Mucosa of gallbladder (tissue), 1 donor: ENCODE measurements around the gene PPP4R2. TPM values are rescaled to one million over a fixed set of nuclear protein-coding genes. Genes with fewer than 3 reads are reported as not detected.

Experiments
- DNase-seq: peaks from one replicate; pipeline ENCODE4 v3.0.0-alpha.2; 2020; ENCODE audit warnings: low spot score
- total RNA-seq: library from RNA; stranded (reverse); gene quantifications from one replicate; pipeline ENCODE4 v1.2.1, GENCODE V29; 2021
- donor health status: DM: no; HTN: no; CAD: no.

Gene PPP4R2
- total RNA-seq, 1 donor from 2014 or later, result 69.1 TPM

DNA sequence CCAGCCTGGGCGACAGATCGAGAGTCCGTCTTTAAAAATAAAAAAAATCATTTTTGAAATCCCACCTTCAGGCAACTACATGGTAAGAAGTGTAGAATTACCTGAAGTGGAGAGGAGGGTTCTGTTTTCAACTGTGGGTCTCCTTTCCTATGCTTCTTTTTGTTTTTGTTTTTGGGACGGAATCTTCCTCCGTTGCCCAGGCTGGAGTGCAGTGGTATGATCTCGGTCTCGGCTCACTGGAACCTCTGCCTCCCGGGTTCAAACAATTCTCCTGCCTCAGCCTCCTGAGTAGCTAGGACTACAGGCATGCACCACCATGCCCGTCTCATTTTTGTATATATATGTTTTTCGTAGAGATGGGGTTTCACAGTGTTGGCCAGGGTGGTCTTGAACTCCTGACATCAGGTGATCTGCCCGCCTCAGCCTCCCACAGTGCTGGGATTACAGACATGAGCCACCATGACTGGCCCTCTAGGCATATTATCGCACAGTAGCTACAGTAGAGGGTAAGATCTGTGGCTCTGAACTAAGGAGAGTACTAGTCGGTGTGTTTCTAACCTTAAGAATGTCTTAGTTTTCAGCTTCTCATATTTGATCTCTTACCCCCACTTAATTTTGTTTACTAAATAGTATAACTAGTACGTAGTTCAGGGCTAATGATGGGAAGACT, 73.3 kb downstream of the PPP4R2 start:
- DNase-seq, result no peak

DNA sequence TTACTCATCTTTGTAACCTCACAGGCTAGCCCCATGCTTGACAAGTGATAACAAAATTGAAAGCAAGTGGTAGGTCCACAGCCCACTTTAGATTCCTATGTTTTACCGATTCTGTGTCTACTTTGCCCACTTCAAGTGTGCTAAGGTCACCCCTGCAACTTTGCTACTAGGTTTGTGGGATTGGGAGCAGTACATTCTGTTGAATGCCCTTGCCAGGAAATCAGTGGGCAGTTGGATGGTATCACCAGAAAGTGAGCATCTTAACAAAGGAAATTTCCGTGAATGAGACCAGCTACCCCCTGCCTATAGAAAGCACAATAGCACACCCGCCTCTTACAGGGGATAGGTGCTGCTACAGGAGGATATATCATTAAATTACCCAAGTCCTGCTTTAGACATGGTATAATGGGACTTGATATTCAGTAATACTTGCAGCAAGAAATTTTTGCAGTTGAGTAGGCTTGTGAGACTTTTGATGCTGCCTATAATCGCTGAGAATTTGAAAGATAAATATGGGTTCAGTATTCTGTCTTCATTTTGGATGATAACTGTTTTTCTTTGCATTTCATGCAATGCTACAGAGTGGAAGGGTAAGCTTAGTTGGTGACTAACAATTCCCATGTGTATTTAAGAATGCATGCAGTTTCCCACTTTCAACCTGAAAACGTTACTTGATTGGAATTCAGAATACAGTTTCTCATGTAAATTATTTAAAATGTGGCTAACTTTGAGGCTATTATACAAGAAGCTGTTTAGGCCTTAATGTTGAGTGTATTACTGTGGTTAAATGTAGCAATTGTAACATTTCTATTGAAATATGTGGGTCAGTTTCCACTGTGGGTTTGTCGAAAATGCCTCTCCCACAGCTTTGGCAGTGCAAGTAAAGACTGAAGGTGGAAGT, 74.3 kb downstream of the PPP4R2 start:
- DNase-seq, result no peak

DNA sequence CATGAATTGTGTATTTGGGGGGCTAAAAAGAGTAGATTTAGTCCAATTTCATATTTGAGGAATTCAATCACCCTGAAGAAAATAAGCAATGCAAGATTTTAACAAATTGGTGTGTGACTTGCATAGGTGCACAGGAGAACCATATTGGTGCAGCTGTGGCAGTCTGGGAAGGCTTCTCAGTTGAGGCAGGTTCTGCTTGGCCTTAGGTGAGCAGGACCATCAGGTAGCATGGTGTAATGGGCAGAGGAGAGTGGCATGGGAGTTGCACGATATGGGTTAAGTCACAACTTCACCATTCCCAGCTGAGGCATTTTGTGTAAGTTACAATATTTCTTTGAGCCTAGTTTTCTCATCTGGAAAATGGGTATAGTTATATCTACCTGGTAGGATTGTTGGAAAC, 75.3 kb downstream of the PPP4R2 start:
- no peak for DNase-seq

DNA sequence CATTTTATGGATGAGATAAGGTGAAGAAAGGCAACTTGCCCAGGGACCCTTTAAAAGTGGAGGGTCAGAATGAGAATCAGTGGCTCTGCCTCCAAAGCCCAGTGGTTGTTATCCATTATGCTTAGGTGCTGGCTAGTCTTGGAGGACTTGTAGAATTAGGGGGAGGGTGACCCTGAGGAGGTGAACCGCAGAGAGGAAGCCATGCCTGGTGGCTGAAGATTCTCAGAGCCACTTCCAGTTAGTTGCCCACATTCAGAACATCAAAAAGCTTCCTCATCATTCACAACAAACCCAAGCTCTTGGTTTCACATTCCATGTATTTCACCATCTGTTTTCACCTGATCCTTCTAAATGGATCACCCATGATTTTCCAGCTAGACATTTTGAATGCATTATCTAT, 76.0 kb downstream of the PPP4R2 start:
- DNase-seq, result no peak

DNA sequence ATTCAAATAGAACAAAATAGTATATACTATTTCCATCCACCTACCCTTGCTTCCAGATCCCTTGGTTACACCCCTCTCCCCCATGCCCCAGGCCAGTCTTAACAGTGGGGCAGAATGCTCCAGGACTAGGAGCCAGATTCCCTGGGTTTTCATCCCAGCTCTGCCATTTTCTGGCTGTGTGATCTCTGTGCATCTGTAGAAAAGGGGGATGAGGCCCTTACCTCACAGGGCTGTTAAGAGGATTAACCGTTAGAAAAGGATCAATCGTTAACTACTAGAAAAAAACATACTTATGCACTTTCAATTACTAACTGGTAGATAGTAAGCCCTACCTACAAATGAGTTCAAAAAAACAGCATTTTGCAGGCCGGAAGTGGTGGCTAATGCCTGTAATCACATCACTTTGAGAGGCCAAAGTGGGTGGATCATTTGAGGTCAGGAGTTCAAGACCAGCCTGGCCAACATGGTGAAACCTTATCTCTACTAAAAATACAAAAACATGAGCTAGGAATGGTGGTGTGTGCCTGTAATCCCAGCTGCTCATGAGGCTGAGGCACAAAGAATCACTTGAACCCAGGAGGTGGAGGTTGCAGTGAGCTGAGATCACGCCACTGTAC, 76.6 kb downstream of the PPP4R2 start:
- DNase-seq, result no peak

DNA sequence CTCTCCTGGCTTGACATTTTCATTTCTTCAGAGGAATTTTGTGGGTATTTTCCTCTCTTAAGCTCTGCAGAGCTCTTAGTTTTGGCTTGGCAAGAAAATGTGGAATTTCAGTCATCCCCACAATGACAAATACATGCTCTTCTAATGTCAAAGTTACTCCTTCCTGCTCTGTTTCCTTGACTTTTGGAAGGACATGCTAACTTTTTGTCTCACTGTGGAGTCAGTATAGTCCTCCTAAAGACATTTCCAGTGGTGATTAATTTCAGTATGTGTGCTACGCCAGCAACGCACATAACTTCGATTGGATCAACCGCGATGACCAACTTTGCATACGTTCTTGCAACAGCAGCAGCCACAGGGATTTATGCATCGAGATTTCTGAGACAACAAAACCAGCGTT, 78.2 kb downstream of the PPP4R2 start:
- DNase-seq, result no peak

DNA sequence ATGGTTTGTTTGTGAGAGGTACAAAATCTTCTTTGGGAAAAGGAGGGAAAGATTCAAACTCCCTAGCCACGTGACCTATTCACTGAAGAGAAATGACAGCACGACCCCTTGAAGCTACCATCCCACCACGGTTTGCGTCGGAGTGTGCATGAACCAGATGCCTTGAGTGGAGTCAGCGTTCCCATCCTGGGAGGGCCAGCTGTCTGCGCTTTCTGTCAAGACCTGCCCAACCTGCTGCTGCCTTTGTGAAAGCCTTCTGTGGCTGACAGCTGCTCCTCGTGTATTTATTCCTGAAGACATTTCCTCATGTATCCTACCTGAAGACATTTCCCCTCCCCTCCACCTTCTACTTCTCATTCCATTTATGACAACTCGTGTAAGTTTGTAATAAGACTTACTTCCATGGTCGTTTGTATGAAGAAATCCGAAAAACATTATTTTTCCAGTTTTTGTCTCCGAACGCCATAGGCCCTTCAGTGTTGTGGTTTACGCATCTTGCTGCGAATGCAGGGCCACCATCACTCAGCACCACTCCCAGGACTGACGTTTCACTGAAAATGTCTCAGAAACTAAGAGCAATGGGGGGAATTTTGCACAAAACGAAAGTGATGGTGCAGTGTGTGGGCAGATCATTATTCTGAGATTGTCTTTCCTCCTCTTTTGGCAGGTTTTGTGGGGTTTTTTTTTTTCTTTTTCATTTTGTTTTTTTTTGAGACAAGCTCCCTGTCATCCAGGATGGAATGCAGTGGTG, 83.8 kb downstream of the PPP4R2 start:
- DNase-seq, result no peak

DNA sequence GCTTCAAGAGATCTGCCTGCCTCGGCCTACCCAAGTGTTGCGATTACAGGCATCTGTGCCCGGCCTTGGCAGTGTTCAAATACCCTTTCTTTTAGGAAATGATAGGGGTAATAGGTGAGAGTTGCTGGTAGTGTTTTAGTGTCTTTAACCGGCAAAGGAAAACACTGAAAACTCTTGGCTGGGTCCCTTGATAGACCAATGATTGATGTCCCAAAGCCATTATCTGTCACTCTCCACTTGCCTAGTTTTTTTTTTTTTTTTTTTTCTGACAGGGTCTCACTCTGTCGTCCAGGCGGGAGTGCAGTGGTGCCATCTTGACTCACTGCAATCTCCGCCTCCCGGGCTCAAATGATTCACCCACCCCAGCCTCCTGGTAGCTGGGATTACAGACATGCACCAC, 84.5 kb downstream of the PPP4R2 start:
- no peak for DNase-seq

DNA sequence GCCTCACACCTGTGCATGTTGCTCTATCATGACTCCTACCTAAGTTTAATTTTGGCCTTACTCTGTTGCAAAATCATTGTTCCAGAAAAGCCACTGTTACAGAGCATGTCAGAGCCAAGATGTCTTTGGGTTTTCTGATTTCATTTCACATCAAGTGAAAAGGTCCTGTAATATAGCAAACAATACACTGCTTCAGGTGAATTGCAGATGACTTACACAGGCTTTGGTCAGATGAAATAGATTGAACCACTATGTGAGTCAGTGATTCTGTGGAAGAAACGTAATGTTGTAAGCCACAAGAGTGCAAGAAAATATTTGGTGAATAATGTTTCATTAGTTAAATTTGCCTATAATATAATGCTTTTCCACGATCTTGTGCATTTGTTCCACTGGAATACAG, 87.6 kb downstream of the PPP4R2 start:
- no peak for DNase-seq

DNA sequence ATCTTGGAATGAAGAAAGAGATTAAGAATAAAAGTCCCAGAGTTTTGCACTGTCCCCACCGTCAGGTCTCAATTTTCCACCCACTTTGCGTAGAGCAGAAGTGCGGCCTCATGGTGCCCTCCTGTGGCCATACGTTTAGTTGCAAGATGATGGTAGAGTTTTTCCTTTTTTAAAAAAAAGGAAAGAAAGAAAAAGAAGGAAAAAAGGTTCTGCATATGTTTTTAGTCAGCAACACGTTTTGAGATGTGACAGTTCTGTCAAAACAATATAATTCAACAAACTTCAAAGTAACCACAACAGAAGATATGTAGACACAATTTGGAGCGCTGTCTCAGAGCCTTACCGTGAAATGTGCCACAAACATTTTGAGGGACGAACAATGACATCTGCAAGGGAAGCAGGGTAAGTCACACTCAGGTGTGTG, 89.5 kb downstream of the PPP4R2 start:
- peak; percentile 24 for DNase-seq

DNA sequence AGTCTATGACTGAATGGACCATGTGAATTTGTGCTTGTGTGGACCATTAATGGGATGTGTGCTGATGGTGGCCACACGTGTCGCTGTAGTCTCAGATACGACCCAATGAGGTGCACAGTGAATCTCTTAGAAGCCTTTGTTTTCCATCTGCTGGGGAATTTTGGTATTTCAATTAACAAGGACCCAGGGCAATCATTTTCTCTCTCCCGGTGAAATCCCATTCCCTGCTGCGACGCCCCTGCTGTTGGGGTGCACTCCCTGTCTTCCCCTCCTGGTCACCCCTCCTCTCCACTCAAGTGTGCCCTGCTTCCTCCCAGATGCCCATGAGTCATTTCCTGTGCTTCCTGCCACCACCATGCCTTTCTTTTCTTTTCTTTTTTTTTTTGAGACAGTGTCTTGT, 97.5 kb downstream of the PPP4R2 start:
- DNase-seq, result no peak

DNA sequence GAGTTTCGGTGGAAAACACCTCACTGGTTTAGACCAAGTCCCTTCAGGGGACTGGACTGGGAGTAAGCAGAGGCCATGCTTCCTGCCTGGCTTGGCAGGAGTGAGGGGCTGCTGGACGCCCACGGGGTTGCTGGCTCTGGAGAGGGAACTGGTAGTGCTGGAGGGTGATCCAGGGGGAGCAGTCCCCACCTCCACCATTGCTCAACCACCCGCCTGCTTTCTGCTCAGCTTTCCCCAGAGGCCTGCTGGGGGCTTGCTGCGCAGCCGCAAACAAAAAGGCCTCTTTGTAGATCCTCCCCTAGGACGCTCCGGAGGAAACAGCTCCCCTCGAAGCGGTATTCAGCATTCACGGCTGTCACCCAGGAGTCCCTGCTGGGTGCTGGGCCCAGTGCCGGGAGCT, 98.3 kb downstream of the PPP4R2 start:
- DNase-seq, result no peak

DNA sequence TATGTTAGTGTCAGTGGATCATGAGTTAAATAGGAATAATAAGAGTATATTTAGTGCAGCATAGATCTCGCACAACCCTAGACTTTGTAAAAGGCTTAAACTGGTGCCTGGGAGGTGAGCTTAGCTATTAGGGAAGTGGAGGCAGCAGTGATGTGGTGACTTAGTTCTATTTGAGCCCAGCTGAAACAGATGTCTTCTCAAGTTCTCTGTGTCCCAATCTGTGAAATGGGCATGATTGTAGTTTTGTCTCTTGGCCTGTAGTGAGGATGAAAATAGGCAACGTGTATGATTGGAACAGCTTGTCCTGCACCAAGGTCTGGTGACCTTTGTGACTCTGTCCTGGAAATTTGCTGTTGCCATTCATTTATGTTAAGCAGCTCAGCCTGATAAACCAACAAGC, 99.6 kb downstream of the PPP4R2 start:
- DNase-seq, result no peak

DNA sequence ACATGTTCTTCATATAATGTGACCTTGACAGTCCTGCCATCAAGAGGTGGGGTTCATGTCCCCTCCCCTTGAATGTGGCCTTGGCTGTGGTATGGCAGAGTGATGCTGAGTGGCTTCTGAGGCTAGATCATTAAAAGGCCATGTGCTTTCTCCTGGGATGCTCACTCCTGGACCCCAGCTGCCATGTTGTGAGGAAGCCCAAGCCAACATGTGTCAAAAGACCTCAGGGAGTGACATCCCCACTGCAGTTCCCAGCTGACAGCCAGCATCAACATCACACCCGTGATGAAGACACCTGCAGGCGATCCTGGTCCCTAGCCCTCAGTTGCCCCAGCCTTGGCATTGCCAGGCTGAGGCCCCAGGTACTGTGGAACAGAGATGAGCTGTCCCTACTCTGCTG, 101.4 kb downstream of the PPP4R2 start:
- no peak for DNase-seq

DNA sequence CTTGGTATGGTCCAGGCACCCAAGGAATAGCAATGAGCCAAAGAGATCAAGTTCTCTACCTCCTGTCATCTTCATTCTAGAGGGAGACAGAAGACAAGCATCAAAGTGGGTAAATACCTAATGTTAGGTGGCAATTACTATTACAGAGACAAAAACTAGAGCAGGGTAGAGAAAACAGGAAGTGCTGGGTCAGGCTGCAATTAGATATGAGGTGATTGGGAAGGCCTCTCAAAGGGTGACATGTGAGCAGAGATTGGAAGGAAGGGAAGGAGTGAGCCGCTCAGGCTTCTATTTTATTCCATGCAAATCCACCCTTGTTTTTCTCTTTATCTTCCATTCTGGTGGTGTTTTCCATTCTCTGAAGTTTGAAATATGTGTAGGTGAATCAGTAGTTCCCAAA, 102.3 kb downstream of the PPP4R2 start:
- DNase-seq, result no peak

DNA sequence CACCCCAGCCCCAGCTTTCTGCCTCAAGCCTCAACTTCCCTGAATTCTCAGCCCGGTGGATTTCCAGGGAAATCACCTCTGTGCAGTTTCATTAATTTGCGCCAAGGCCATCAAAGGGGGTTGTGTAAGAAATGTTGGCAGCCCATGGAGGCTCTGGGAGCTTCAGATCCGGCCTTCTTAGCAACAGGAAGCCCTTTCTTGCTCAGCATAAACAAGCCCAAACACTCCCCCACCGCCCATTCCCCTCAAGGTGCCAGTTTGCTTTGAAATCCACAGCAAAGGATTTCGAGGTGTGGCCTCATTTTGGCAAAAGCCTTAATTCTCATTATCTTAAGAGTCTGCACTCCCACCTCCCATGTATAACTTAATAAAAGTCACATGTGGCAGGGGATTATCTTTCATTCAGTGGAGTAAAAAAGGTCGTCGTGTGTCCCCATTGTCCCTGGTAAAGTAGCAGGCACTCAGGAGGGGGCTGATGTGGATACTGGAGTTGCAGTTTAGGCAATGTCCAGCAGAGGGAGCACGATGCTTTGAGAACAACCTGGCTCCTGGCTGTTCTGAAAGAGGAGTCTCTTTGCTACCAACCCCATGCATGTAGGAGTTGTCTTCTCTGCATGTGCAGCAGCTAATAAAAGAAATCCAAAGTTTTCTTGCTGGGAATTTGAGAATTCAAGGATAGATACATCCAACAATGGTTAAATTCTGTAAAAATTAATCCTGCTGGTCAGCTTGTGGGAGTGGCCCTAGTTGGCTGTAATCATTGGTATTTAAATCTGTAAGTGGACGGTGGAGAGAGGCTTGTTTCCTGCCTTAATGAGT, 104.3 kb downstream of the PPP4R2 start:
- peak; percentile 84 for DNase-seq

DNA sequence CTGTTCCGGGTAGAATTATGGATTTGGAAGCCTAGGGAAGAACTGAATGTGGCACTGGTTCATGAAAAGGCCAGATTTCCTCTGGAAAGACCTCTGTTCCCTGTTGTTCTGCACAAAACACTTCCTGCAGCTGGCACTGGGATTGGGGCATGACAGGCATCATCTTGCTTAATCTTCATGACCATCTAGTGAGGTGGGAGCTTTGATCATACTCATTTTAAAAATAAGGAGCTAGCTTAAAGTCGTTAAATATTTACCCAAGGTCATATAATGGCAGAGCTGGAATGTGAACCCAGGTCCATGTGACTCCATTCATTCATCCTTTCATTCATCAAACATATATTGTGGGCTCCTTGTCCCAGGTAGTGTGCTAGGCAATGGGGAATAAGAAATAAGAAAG, 105.3 kb downstream of the PPP4R2 start:
- no peak for DNase-seq

DNA sequence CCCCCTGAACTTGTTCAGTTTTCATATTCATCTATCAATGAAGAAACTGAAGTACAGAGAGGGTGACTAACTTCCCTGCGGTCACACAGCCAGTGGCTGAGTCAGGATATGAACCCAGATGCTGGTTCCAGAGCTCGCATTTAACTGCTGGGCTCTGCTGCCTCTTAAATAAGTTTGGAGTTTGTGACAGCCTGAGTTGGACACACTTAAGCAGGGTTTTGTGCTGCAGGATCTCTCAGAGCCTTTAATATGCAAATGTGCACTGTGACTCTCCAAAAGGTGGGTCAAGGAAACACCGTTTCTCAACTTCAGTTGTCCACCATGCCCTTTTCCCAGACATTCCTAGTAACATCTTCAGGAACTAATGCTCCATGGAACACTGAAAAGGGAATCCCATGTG, 110.6 kb downstream of the PPP4R2 start:
- no peak for DNase-seq

DNA sequence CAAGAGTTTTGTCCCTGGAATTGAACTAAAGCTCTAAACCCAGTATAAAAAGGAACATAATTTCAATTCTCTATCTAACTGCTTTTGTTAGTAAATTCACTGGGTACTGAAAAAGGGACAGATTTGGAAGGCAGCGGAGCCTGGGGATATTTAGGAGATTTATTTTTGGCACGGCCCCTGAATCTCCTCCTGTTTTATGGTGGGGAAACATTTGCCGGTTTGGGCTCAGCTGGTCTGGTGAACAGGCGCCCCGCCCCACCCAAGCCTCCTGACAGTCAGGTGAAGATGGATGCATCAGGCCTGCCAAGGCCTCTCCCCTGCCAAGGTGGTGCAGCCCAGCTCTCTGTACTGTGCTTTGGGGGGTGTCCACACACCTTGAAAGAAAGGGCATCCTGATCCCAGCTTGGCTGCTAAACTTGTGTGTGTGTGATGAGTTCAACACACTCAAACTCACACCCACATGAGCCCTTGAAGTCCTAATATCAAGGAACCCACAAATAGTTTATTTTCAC, 111.1 kb downstream of the PPP4R2 start:
- no peak for DNase-seq

DNA sequence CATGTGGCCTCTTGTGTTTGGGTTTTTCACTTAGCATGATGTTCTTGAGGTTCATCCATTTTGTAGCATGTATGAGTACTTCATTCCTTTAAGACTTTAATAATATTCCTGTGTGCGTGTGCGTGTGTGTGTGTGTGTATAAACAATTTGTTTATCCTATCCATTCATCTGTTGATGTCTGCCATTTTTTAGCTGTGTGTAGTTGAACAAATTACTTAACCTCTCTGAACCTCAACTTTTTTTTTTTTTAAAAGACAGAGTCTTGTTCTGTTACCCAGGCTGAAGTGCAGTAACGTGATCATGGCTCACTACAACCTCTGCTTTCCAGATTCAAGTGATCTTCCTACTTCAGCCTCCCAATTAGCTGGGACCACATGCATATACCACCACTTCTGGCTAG, 112.1 kb downstream of the PPP4R2 start:
- no peak for DNase-seq

DNA sequence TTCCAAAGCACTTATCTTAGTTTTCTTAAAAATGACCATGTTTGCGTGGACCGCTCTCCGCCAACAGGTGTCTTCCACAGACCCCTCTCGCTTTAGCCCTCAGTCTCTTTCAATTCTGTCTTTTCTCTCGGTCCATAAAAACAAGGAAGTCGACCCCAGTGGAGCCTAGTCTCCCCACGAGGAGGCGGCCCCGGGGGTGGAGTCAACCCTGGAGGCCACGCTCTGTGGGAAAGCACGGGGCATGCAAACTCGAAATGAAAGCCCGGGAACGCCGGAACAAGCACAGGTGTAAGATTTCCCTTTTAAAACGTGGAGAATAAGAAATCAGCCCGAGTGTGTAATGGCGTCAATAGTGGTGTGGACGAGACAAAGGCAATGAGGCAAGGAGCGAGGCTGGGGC, 113.9 kb downstream of the PPP4R2 start:
- no peak for DNase-seq
